ENCODE data around the gene TADA3. TPM values are rescaled to one million over a fixed set of nuclear protein-coding genes. Genes with fewer than 3 reads are reported as not detected.

TADA3 gene
- total and polyA plus RNA-seq, 9 of the 15 experiments (the other 6 are each of a cell fraction or from before 2014, with no cell fraction given) = 4.1 to 110 (median 74.8) TPM

DNA sequence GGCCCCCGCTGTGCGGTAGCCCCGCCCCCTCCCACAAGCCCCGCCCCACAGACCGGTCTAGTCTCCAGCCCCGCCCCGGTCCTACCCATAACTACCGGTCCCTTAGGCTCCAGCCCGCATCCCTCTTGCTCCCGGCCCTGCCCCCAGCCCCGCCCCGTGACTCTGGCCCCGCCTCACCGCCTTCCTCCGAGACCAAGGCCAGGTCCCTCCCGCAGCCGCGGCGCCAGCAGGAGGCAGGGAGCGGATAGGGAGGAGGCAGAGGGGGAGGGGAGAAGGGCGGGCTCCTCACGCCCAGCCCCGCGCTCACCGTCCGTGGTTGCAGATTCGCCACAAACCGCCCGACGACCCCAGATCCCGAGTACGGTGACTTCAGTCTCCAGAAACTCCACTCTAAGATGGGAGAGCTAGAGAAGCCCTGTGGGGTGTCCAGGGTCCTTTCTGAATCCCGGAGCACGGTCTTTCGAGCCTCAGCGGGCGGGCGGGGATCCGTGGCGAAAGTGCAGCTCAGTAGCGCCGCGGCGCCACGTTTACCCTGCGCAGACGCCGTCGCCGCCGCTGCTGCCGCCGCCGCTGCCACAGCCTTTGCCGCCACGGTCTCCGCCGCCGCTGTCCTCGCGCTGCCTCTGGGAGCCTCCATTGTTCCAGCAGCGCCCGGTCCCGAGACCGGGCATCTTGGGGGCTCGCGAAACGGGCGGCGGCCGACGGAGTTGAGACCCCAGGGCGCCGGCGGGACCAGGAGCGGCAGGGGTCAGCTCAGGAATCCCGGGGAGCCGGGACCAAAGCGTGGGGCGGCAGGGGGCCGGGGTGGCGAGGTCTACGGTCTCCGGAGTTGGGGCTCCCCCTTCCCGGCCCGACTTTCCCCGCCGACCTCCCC lies 60.8 kb downstream of the TADA3 start, which contains the start of gene BRPF1 (continued):
- TF ChIP-seq, protein P1, sequence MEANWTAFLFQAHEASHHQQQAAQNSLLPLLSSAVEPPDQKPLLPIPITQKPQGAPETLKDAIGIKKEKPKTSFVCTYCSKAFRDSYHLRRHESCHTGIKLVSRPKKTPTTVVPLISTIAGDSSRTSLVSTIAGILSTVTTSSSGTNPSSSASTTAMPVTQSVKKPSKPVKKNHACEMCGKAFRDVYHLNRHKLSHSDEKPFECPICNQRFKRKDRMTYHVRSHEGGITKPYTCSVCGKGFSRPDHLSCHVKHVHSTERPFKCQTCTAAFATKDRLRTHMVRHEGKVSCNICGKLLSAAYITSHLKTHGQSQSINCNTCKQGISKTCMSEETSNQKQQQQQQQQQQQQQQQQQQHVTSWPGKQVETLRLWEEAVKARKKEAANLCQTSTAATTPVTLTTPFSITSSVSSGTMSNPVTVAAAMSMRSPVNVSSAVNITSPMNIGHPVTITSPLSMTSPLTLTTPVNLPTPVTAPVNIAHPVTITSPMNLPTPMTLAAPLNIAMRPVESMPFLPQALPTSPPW (CRISPR knock-in tag; IDR thresholded peaks at IDR 0.05) = peak; percentile 98
- TF ChIP-seq MAFG (tag; conservative IDR thresholded peaks at IDR 0.05) (no peak), SMC3 (conservative IDR thresholded peaks at IDR 0.05; ENCODE audit: insufficient read depth, low read depth, low read length) (no peak; the same call in 1 of the 2 replicates), PRMT5 (CRISPR knock-in tag; IDR thresholded peaks at IDR 0.05) (0 out of 2 replicates have a peak, but pooled peaks have one; percentile 18), FOXJ2 (tag; IDR thresholded peaks at IDR 0.05) (no peak), KLF10 (CRISPR knock-in tag; IDR thresholded peaks at IDR 0.05) (no peak), HDAC6 (IDR thresholded peaks at IDR 0.05; ENCODE audit: low read depth, low read length) (no peak), SMARCE1 (IDR thresholded peaks at IDR 0.05) (no peak), ZNF589 (CRISPR knock-in tag; IDR thresholded peaks at IDR 0.05; ENCODE audit: low read depth) (no peak), YY1 (IDR thresholded peaks at IDR 0.05; ENCODE audit: borderline replicate concordance in 1 of 3, control insufficient read depth in 1 of 3, extremely low read depth in 1 of 3, insufficient read depth in 3 of 3, insufficient read length in 1 of 3, insufficient replicate concordance in 2 of 3, low read depth in 1 of 3, low read length in 2 of 3) (peak in 2 of 3 experiments; percentile 28 to 67), TBP (optimal IDR thresholded peaks at IDR 0.05; ENCODE audit: low read depth, low read length) (peak; percentile 85), ARID2 (IDR thresholded peaks at IDR 0.05) (0 out of 2 replicates have a peak, but pooled peaks have one; percentile 34)
- TF ChIP-seq, protein P2, sequence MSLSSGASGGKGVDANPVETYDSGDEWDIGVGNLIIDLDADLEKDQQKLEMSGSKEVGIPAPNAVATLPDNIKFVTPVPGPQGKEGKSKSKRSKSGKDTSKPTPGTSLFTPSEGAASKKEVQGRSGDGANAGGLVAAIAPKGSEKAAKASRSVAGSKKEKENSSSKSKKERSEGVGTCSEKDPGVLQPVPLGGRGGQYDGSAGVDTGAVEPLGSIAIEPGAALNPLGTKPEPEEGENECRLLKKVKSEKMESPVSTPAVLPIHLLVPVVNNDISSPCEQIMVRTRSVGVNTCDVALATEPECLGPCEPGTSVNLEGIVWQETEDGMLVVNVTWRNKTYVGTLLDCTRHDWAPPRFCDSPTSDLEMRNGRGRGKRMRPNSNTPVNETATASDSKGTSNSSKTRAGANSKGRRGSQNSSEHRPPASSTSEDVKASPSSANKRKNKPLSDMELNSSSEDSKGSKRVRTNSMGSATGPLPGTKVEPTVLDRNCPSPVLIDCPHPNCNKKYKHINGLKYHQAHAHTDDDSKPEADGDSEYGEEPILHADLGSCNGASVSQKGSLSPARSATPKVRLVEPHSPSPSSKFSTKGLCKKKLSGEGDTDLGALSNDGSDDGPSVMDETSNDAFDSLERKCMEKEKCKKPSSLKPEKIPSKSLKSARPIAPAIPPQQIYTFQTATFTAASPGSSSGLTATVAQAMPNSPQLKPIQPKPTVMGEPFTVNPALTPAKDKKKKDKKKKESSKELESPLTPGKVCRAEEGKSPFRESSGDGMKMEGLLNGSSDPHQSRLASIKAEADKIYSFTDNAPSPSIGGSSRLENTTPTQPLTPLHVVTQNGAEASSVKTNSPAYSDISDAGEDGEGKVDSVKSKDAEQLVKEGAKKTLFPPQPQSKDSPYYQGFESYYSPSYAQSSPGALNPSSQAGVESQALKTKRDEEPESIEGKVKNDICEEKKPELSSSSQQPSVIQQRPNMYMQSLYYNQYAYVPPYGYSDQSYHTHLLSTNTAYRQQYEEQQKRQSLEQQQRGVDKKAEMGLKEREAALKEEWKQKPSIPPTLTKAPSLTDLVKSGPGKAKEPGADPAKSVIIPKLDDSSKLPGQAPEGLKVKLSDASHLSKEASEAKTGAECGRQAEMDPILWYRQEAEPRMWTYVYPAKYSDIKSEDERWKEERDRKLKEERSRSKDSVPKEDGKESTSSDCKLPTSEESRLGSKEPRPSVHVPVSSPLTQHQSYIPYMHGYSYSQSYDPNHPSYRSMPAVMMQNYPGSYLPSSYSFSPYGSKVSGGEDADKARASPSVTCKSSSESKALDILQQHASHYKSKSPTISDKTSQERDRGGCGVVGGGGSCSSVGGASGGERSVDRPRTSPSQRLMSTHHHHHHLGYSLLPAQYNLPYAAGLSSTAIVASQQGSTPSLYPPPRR (CRISPR knock-in tag; IDR thresholded peaks at IDR 0.05; ENCODE audit: borderline replicate concordance) = no peak
- TF ChIP-seq, protein P3, sequence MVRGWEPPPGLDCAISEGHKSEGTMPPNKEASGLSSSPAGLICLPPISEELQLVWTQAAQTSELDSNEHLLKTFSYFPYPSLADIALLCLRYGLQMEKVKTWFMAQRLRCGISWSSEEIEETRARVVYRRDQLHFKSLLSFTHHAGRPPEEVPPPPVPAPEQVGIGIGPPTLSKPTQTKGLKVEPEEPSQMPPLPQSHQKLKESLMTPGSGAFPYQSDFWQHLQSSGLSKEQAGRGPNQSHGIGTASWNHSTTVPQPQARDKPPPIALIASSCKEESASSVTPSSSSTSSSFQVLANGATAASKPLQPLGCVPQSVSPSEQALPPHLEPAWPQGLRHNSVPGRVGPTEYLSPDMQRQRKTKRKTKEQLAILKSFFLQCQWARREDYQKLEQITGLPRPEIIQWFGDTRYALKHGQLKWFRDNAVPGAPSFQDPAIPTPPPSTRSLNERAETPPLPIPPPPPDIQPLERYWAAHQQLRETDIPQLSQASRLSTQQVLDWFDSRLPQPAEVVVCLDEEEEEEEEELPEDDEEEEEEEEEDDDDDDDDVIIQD (CRISPR knock-in tag; IDR thresholded peaks at IDR 0.05) = peak; percentile 79; the same call in 1 of the 2 replicates
- TF ChIP-seq, protein P4, sequence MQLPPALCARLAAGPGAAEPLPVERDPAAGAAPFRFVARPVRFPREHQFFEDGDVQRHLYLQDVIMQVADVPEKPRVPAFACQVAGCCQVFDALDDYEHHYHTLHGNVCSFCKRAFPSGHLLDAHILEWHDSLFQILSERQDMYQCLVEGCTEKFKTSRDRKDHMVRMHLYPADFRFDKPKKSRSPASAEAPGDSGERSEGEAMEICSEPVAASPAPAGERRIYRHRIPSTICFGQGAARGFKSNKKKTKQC (CRISPR knock-in tag; IDR thresholded peaks at IDR 0.05) = no peak
- TF ChIP-seq, protein P5, sequence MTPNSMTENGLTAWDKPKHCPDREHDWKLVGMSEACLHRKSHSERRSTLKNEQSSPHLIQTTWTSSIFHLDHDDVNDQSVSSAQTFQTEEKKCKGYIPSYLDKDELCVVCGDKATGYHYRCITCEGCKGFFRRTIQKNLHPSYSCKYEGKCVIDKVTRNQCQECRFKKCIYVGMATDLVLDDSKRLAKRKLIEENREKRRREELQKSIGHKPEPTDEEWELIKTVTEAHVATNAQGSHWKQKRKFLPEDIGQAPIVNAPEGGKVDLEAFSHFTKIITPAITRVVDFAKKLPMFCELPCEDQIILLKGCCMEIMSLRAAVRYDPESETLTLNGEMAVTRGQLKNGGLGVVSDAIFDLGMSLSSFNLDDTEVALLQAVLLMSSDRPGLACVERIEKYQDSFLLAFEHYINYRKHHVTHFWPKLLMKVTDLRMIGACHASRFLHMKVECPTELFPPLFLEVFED (CRISPR knock-in tag; conservative IDR thresholded peaks at IDR 0.05) = peak; percentile 66

All from K562 (cell line).